Measurements from ENCODE around the gene SLC2A1. TPM values are rescaled to one million over a fixed set of nuclear protein-coding genes. Genes with fewer than 3 reads are reported as not detected.
A peak's percentile ranks its signal among the peaks of the same experiment; 100 is the strongest.

SLC2A1 gene
- total RNA-seq, 1 donor from 2014 or later = 303 TPM

- H3K9ac ChIP-seq = no peak overlapping the region
- TF ChIP-seq EZH2 (IDR thresholded peaks at IDR 0.05) (no peak), EZH2phosphoT487 (IDR thresholded peaks at IDR 0.05) (no peak), CTCF (IDR thresholded peaks at IDR 0.05) (no peak)
- no peak overlapping the region for H2AFZ ChIP-seq (replicated peaks)
- peaks cover 22% of the 10 kb centered on the region for H3K79me2 ChIP-seq (ENCODE audit: low read depth)
- peaks cover 11% of the 10 kb centered on the region for H3K36me3 ChIP-seq
- DNase-seq (ENCODE audit: low spot score) = no peak
- peak overlapping the region; percentile 43 for H3K4me3 ChIP-seq
- H3K9me3 ChIP-seq (ENCODE audit: low read depth) = no peaks in the 10 kb centered on the region
- Mint-ChIP-seq H3K36me3 (peaks cover 39% of the 10 kb centered on the region), H3K4me1 (peaks cover 64% of the 10 kb centered on the region), H3K27me3 (ENCODE audit: insufficient read depth, low read depth) (peaks cover 19% of the 10 kb centered on the region), H3K4me3 (peak overlapping the region; percentile 46), H3K27ac (no peak overlapping the region), H3K9me3 (no peaks in the 10 kb centered on the region)
- H3K27me3 ChIP-seq = no peaks in the 10 kb centered on the region
- H3F3A ChIP-seq (ENCODE audit: low read depth) = peaks cover 92% of the 10 kb centered on the region
- peak overlapping the region; percentile 80 for H3K4me2 ChIP-seq
- peaks cover 33% of the 10 kb centered on the region for H3K4me1 ChIP-seq
- H3K27ac ChIP-seq = peak overlapping the region; percentile 48
- H4K20me1 ChIP-seq (ENCODE audit: low read depth) = peaks cover 65% of the 10 kb centered on the region
Observed at GRCh38 chr1:42926235-42926878, 32.3 kb downstream of the SLC2A1 start.

GRCh38 chr1:42924851-42925760 lies 33.6 kb downstream of the SLC2A1 start:
- peaks cover 55% of the 10 kb centered on the region for H3K4me1 Mint-ChIP-seq

More at GRCh38 chr1:42924851-42925760, 33.6 kb downstream of the SLC2A1 start:
- no peak overlapping the region for H3K9ac ChIP-seq
- H3K27ac ChIP-seq = peak overlapping the region; percentile 48
- H3K4me3 ChIP-seq = peak overlapping the region; percentile 43
- DNase-seq (ENCODE audit: low spot score) = peak; percentile 73
- peaks cover 53% of the 10 kb centered on the region for H4K20me1 ChIP-seq (ENCODE audit: low read depth)
- H3K9me3 Mint-ChIP-seq = no peaks in the 10 kb centered on the region
- no peak overlapping the region for H2AFZ ChIP-seq (replicated peaks)
- H3K36me3 Mint-ChIP-seq = peaks cover 31% of the 10 kb centered on the region
- no peaks in the 10 kb centered on the region for H3K9me3 ChIP-seq (ENCODE audit: low read depth)
- peaks cover 15% of the 10 kb centered on the region for H3K27me3 Mint-ChIP-seq (ENCODE audit: insufficient read depth, low read depth)
- H3K4me3 Mint-ChIP-seq = peak overlapping the region; percentile 90
- peaks cover 7% of the 10 kb centered on the region for H3K36me3 ChIP-seq
- peaks cover 10% of the 10 kb centered on the region for H3K79me2 ChIP-seq (ENCODE audit: low read depth)
- peaks cover 80% of the 10 kb centered on the region for H3F3A ChIP-seq (ENCODE audit: low read depth)
- H3K4me2 ChIP-seq = peak overlapping the region; percentile 80
- H3K4me1 ChIP-seq = peaks cover 33% of the 10 kb centered on the region
- H3K27me3 ChIP-seq = no peaks in the 10 kb centered on the region
- peak overlapping the region; percentile 78 for H3K27ac Mint-ChIP-seq
- no peak for TF ChIP-seq EZH2phosphoT487 (IDR thresholded peaks at IDR 0.05)
- no peak for TF ChIP-seq EZH2 (IDR thresholded peaks at IDR 0.05)
- peak; percentile 8 for TF ChIP-seq CTCF (IDR thresholded peaks at IDR 0.05)

All from neural progenitor cell (in vitro differentiated cells).